A673 (cell line): ENCODE measurements around the gene DDR2. TPM values are rescaled to one million over a fixed set of nuclear protein-coding genes. Genes with fewer than 3 reads are reported as not detected.
A peak's percentile ranks its signal among the peaks of the same experiment; 100 is the strongest.

Experiments
- BruUV-seq: library from RNA; stranded (reverse); fragments of 400-500 nt; replicated peaks from 2 replicates; lab custom pipeline; 2021; lab: Mats Ljungman, UMichigan
- CTCF ChIA-PET: fragments of 300-600 bp; sonication (Branson Sonifier 250); formaldehyde crosslinking; loops from one replicate; lab custom pipeline; 2022; ENCODE audit warnings: antibody characterized with exemption; lab: Charles Lee
- POLR2A ChIA-PET: fragments of 300-600 bp; sonication (Branson Sonifier 250); formaldehyde crosslinking; loops from one replicate; lab custom pipeline; 2022; ENCODE audit warnings: antibody characterized with exemption; ENCODE audit not compliant: low non-redundant PET; lab: Charles Lee
- DNase-seq: peaks from one replicate; pipeline ENCODE4 v3.0.0-alpha.2; 2015; ENCODE audit warnings: low spot score
- H3K27ac ChIP-seq: fragments of 200-600 bp; sonication (generic); 2 replicates; pipeline ENCODE4 v1.5.1; 2016; ENCODE audit warnings: mixed run types, low read depth, mild to moderate bottlenecking, mixed read lengths, antibody characterized with exemption, low read length; ENCODE audit not compliant: poor library complexity, severe bottlenecking
- H3K27me3 ChIP-seq: fragments of 200-600 bp; sonication (generic); replicated peaks from 2 replicates; pipeline ENCODE4 v1.6.1; 2017; ENCODE audit warnings: mixed run types, low read depth, mild to moderate bottlenecking, mixed read lengths, antibody characterized with exemption, low read length; ENCODE audit not compliant: insufficient read depth, poor library complexity
- H3K36me3 ChIP-seq: fragments of 200-600 bp; sonication (generic); 2 replicates; pipeline ENCODE4 v1.6.1; 2016; ENCODE audit warnings: mixed run types, mild to moderate bottlenecking, mixed read lengths, antibody characterized with exemption, low read length; ENCODE audit not compliant: insufficient read depth, poor library complexity, severe bottlenecking
- H3K4me1 ChIP-seq: fragments of 200-600 bp; sonication (generic); 2 replicates; pipeline ENCODE4 v1.6.1; 2017; ENCODE audit warnings: mixed run types, mild to moderate bottlenecking, mixed read lengths, antibody characterized with exemption, low read length; ENCODE audit not compliant: insufficient read depth, poor library complexity, severe bottlenecking
- H3K4me3 ChIP-seq: fragments of 200-600 bp; sonication (generic); 2 replicates; pipeline ENCODE4 v1.5.1; 2016; ENCODE audit warnings: low read depth, mixed run types, mild to moderate bottlenecking, mixed read lengths, low read length; ENCODE audit not compliant: poor library complexity, severe bottlenecking
- H3K9me3 ChIP-seq: fragments of 200-600 bp; sonication (generic); 2 replicates; pipeline ENCODE4 v1.6.1; 2016; ENCODE audit warnings: mixed run types, low read depth, mild to moderate bottlenecking, mixed read lengths, antibody characterized with exemption, low read length; ENCODE audit not compliant: poor library complexity, severe bottlenecking
- CTCF ChIP-seq: fragments of 300-800, 200-600 bp; sonication (generic); conservative IDR thresholded peaks from 2 replicates; pipeline ENCODE4 v1.5.1; 2017; ENCODE audit warnings: low read depth, mild to moderate bottlenecking, antibody characterized with exemption, low read length, moderate library complexity, mixed read lengths
- EZH2 ChIP-seq: fragments of 200-600 bp; sonication (generic); IDR thresholded peaks from 2 replicates; pipeline ENCODE4 v1.6.1; 2017; ENCODE audit warnings: borderline replicate concordance, low read depth, mild to moderate bottlenecking, mixed read lengths, antibody characterized with exemption, low read length; ENCODE audit not compliant: poor library complexity, severe bottlenecking
- intact Hi-C: fragments of 100-400 bp; cut with micrococcal nuclease; formaldehyde crosslinking; loops from one replicate; pipeline ENCODE4 v1.10.0; 2022; ENCODE audit not compliant: unreplicated experiment
- total RNA-seq: library from RNA; stranded (reverse); gene quantifications from 2 replicates; pipeline ENCODE4 v1.2.3, GENCODE V29; 2021

DDR2 gene
- total RNA-seq, 1 experiment from 2014 or later: 121 TPM

GRCh38 chr1:162710780-162711465, 78.7 kb downstream of the DDR2 start:
- ChIA-PET CTCF (no interaction called here), POLR2A (no interaction called here)
- Histone ChIP-seq H3K4me3 (no peak overlapping the region), H3K4me1 (peaks cover 33% of the 10 kb centered on the region), H3K27ac (peak overlapping the region; percentile 65), H3K27me3 (no peaks in the 10 kb centered on the region), H3K36me3 (peaks cover 7% of the 10 kb centered on the region), H3K9me3 (no peaks in the 10 kb centered on the region)
- TF ChIP-seq EZH2: no peak
- no peak for TF ChIP-seq CTCF
- BruUV-seq: no TSS peak
- no peak for DNase-seq
- intact Hi-C loops: no loop called here

- no TSS peak for BruUV-seq
Measured at GRCh38 chr1:162712317-162713029, 80.2 kb downstream of the DDR2 start.

GRCh38 chr1:162716123-162716522, 83.9 kb downstream of the DDR2 start:
- H3K27ac ChIP-seq: no peak overlapping the region
- DNase-seq: no peak
- CTCF ChIA-PET: no interaction called here
- H3K4me3 ChIP-seq: no peak overlapping the region
- no TSS peak for BruUV-seq
- POLR2A ChIA-PET: interaction anchor here (0.6 kb wide), 1 partner anchor 1438 kb away, joined by 3 read pairs; no protein-coding TSS in a partner anchor
- no peaks in the 10 kb centered on the region for H3K27me3 ChIP-seq
- H3K36me3 ChIP-seq: peaks cover 11% of the 10 kb centered on the region
- no peaks in the 10 kb centered on the region for H3K9me3 ChIP-seq
- TF ChIP-seq EZH2 (no peak), CTCF (no peak)
- peaks cover 9% of the 10 kb centered on the region for H3K4me1 ChIP-seq
- intact Hi-C loops: no loop called here

More at GRCh38 chr1:162712317-162713029, 80.2 kb downstream of the DDR2 start:
- H3K4me3 ChIP-seq: no peak overlapping the region
- POLR2A ChIA-PET: no interaction called here
- peaks cover under 1% of the 10 kb centered on the region for H3K36me3 ChIP-seq
- H3K27ac ChIP-seq: no peak overlapping the region
- no peaks in the 10 kb centered on the region for H3K27me3 ChIP-seq
- CTCF ChIA-PET: no interaction called here
- intact Hi-C loops: no loop called here
- H3K4me1 ChIP-seq: peaks cover 36% of the 10 kb centered on the region
- no peak for DNase-seq
- TF ChIP-seq CTCF (no peak), EZH2 (no peak)
- no peaks in the 10 kb centered on the region for H3K9me3 ChIP-seq
